OCI-M2 (cell line): ENCODE measurements around the gene MCEMP1.

Experiments used
- DNase-seq: peaks from one replicate; lab custom pipeline; 2025; ENCODE audit not compliant: unreplicated experiment; lab: John Stamatoyannopoulos, UW

Gene MCEMP1

DNA sequence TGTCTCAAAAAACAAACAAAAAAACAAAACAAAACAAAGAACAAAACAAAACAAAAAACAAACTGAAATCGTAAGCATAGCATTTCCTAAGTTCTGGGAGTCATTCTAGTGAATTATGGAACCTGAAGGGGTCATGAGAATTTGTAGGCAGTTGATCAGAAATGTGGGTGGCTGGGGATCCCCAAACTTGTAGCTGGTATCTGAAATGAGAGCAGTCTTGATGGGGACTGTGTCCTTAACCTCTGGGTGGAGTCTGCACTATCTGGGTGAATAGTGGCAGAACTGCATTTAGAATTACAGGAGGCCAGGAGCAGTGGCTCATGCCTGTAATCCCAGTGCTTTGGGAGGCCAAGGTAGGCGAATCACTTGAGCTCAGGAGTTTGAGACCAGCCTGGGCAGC, 48.9 kb downstream of the MCEMP1 start:
- no peak for DNase-seq

DNA sequence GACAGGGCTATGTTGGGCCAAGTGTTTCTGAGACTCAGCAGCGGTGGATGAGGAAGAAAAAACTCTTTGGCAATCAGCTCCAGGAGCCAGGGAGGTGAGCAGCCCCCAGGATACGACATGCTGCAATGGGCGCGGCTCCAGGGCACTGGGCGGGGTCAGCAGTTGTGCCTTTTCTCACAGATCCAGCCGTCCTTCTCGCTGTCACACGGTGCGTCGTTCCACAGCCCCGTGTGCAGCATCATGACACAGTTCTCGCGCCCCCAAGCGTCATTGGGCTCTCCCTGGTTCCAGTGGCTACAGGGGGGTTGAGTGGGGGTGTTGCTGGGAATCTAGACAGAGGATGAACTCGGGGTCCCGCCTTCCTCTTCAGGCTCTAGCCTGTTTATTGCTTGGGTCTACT, 52.3 kb downstream of the MCEMP1 start:
- no peak for DNase-seq
